Kidney epithelial cell (primary cell): ENCODE measurements around the gene TTYH2. TPM values are rescaled to one million over a fixed set of nuclear protein-coding genes. Genes with fewer than 3 reads are reported as not detected.

ENCODE experiments used
- DNase-seq: peaks from one replicate; pipeline ENCODE4 v3.0.0-alpha.2; 2010; ENCODE audit warnings: low read depth
- H3K27me3 ChIP-seq: 2 replicates; pipeline ENCODE4 v1.6.0; 2011; ENCODE audit warnings: low read length; ENCODE audit not compliant: control insufficient read depth, insufficient read depth
- H3K36me3 ChIP-seq: 2 replicates; pipeline ENCODE4 v1.5.1; 2011; ENCODE audit warnings: low read length; ENCODE audit not compliant: control insufficient read depth, insufficient read depth
- H3K4me3 ChIP-seq: 2 replicates; pipeline ENCODE4 v1.5.1; 2011; ENCODE audit warnings: low read depth, mild to moderate bottlenecking, control low read depth, low read length
- CTCF ChIP-seq: IDR thresholded peaks from 2 replicates; pipeline ENCODE4 v1.5.1; 2011; ENCODE audit warnings: mild to moderate bottlenecking, moderate library complexity, low read length, control low read depth, inconsistent platforms; ENCODE audit not compliant: insufficient read depth, poor library complexity, severe bottlenecking
- total RNA-seq: library from RNA; depleted of rRNA; stranded (reverse); fragments of >200 nt; gene quantifications from 2 replicates; pipeline ENCODE4 v1.2.3, GENCODE V29; 2015

The TTYH2 gene
- total RNA-seq, 1 donor from 2014 or later, result 1.1 TPM

- Histone ChIP-seq H3K36me3 (no peaks in the 10 kb centered on the region), H3K4me3 (no peak overlapping the region), H3K27me3 (peaks cover 8% of the 10 kb centered on the region)
- DNase-seq, result no peak
- TF ChIP-seq CTCF, result no peak
These were observed 73.7 kb downstream of the TTYH2 start for GRCh38 chr17:74287031-74287602.

GRCh38 chr17:74288785-74289184 lies 75.4 kb downstream of the TTYH2 start:
- peaks cover 8% of the 10 kb centered on the region for H3K27me3 ChIP-seq
- no peak for DNase-seq
- no peak for TF ChIP-seq CTCF
- no peaks in the 10 kb centered on the region for H3K36me3 ChIP-seq
- no peak overlapping the region for H3K4me3 ChIP-seq

GRCh38 chr17:74289688-74290087 lies 76.3 kb downstream of the TTYH2 start:
- H3K4me3 ChIP-seq, result no peak overlapping the region
- no peaks in the 10 kb centered on the region for H3K36me3 ChIP-seq
- peaks cover 8% of the 10 kb centered on the region for H3K27me3 ChIP-seq
- TF ChIP-seq CTCF, result no peak
- DNase-seq, result no peak

- peaks cover 2% of the 10 kb centered on the region for H3K27me3 ChIP-seq
- H3K4me3 ChIP-seq, result no peak overlapping the region
- no peaks in the 10 kb centered on the region for H3K36me3 ChIP-seq
- no peak for TF ChIP-seq CTCF
- no peak for DNase-seq
These were observed 77.0 kb downstream of the TTYH2 start for GRCh38 chr17:74290340-74290739.

GRCh38 chr17:74292495-74292894 lies 79.1 kb downstream of the TTYH2 start:
- TF ChIP-seq CTCF, result no peak
- DNase-seq, result no peak
- Histone ChIP-seq H3K36me3 (no peaks in the 10 kb centered on the region), H3K4me3 (no peak overlapping the region), H3K27me3 (peaks cover 2% of the 10 kb centered on the region)
